ENCODE data around the gene RAD51AP1. TPM values are rescaled to one million over a fixed set of nuclear protein-coding genes. Genes with fewer than 3 reads are reported as not detected.

RAD51AP1 gene
- total RNA-seq, 1 donor: 35.2 TPM

DNA sequence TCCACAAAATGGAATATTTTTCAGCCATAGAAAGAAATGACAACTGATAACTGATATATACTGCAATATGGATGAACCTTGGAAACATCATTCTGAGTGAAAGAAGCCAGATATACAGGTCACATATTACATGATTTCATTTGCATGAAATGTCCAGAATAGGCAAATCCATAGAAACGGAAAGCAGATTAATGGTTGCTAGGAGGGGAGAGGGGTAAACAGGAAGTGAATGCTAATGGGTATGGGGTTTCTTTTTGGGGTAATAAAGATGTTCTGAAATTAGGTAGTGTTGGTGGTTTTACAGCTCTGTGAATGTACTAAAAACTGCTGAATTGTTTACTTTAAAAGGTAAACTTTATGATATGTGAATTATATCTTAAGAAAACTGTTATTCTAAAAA is 6.5 kb downstream of the RAD51AP1 start:
- no peak overlapping the region for H3K4me3 ChIP-seq (ENCODE audit: low read depth, low read length)
- DNase-seq (ENCODE audit: low read depth): no peak
- TF ChIP-seq, protein P1, sequence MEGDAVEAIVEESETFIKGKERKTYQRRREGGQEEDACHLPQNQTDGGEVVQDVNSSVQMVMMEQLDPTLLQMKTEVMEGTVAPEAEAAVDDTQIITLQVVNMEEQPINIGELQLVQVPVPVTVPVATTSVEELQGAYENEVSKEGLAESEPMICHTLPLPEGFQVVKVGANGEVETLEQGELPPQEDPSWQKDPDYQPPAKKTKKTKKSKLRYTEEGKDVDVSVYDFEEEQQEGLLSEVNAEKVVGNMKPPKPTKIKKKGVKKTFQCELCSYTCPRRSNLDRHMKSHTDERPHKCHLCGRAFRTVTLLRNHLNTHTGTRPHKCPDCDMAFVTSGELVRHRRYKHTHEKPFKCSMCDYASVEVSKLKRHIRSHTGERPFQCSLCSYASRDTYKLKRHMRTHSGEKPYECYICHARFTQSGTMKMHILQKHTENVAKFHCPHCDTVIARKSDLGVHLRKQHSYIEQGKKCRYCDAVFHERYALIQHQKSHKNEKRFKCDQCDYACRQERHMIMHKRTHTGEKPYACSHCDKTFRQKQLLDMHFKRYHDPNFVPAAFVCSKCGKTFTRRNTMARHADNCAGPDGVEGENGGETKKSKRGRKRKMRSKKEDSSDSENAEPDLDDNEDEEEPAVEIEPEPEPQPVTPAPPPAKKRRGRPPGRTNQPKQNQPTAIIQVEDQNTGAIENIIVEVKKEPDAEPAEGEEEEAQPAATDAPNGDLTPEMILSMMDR (IDR thresholded peaks at IDR 0.05; ENCODE audit: insufficient read depth, low read length): no peak

DNA sequence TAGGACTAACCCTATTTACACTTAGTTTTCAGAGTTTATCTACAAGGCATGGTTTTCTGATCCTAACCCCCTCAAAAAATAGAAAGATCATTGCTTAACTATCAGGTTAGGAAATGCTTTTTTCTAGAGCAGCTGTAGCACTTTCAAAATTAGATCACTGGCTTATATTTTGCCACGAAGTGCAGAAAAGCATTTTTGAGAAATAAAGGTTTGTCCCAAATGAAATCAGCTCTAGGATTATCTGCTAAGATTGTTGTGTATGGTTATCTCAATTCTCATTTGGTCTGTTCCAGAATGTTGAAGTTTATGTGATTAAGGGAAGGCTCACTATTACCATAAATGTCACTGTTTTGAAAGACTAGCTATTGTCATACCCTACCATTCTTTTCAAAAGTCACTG is 13.5 kb downstream of the RAD51AP1 start:
- DNase-seq (ENCODE audit: low read depth): no peak
- H3K4me3 ChIP-seq (ENCODE audit: low read depth, low read length): no peak overlapping the region
- TF ChIP-seq, protein P1 (IDR thresholded peaks at IDR 0.05; ENCODE audit: insufficient read depth, low read length): no peak

DNA sequence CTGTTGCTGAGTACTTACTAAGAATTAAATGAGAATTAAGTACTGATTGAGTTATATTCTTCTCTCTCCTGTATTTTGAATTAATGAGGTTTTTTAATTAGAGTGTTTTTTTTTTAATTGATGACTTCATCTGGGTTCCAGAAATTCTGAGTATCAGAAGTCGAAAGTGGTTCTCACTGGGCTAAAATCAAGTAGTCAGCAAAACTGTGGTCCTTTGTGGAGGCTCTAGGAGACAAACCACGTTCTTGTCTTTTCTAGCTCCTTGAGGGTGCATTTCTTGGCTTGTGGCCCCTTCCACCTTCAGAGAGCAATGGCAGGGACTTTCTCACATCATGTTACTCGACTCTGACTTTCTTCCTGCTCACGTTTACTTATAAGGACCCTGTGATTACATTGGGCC is 15.3 kb downstream of the RAD51AP1 start:
- TF ChIP-seq, protein P1 (IDR thresholded peaks at IDR 0.05; ENCODE audit: insufficient read depth, low read length): no peak
- no peak overlapping the region for H3K4me3 ChIP-seq (ENCODE audit: low read depth, low read length)
- no peak for DNase-seq (ENCODE audit: low read depth)

- H3K4me3 ChIP-seq (ENCODE audit: low read depth, low read length): no peak overlapping the region
- TF ChIP-seq, protein P1 (IDR thresholded peaks at IDR 0.05; ENCODE audit: insufficient read depth, low read length): no peak
- DNase-seq (ENCODE audit: low read depth): peak; percentile 9
These were observed 17.1 kb downstream of the RAD51AP1 start for GRCh38 chr12:4555804-4556203.

DNA sequence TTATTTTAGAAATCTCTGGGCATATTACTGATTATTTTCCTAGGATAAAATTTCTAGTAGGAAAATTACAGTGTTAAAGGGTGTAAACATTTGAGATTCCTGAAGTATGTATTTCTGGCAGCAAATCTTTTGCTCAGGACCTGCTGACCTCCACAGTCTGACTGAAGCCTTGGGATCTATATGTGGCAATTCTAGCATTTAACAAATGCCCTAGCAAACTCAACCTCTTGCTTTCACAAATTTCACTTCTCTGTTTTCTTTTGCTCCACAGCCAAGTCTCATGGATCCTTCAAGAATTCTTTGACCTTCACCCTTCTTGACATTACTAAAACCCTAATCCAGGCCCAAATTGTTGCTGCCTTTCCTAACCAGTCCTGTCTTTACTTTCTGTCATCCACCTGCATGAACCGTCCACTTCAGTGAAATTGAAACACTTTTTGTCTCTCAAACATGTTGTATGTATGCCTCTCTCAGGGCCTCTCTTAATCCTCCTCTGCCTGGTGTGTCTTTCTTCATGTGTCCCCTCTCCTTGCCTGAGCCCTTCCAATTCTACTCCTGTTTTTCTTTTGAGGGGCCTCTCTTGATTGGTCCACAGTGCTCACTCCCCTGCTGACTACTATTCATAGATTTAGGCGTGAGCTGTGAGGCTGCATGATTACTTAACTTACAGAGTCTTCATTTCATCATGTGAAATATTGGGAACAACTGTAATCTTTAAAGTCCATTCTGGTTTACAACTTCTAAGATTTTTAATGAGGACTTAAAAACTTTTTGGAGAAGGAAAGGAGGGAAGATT is 18.2 kb downstream of the RAD51AP1 start:
- no peak for DNase-seq (ENCODE audit: low read depth)
- no peak overlapping the region for H3K4me3 ChIP-seq (ENCODE audit: low read depth, low read length)
- TF ChIP-seq, protein P1 (IDR thresholded peaks at IDR 0.05; ENCODE audit: insufficient read depth, low read length): no peak

DNA sequence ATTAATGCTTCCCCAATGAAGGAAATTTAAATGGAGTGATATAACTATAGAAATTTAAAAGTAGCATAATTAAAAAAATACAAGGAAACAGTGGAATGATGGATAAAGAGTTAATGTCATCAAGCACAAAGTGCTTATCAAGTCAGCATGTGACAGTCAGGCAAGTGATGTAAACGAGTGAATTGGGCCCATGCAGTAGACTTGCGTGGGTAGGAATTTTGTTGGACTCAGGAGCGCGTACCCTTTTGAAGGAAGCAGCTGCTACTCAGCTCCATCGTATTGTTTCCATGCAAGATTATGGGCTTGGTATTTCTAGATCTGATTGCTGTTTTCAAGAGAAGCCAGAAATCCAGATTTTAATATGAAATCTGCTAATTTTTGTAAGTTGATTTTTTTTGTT is 18.9 kb downstream of the RAD51AP1 start:
- DNase-seq (ENCODE audit: low read depth): no peak
- TF ChIP-seq, protein P1 (IDR thresholded peaks at IDR 0.05; ENCODE audit: insufficient read depth, low read length): no peak
- H3K4me3 ChIP-seq (ENCODE audit: low read depth, low read length): no peak overlapping the region

DNA sequence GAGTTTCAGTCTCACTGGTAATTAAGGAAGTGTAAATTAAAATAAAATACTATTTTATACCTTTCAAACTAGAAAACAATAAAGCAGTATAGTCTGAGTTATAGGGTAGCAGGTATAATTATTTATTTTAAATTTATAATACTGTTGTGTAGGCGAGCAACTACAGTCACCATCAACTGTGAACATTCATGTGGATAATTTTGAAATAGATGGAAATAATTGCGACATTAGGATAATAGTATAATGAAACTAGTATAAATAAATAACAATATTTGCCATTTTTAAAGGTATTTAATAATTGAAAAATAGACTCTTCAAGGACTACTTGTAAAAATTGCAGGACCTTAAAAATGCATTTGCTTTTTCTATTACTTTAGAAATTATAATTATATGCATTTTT is 19.5 kb downstream of the RAD51AP1 start:
- H3K4me3 ChIP-seq (ENCODE audit: low read depth, low read length): no peak overlapping the region
- no peak for DNase-seq (ENCODE audit: low read depth)
- TF ChIP-seq, protein P1 (IDR thresholded peaks at IDR 0.05; ENCODE audit: insufficient read depth, low read length): no peak

All from fibroblast of the aortic adventitia (primary cell).